ENCODE data around the gene SYNPO.

Gene SYNPO

DNA sequence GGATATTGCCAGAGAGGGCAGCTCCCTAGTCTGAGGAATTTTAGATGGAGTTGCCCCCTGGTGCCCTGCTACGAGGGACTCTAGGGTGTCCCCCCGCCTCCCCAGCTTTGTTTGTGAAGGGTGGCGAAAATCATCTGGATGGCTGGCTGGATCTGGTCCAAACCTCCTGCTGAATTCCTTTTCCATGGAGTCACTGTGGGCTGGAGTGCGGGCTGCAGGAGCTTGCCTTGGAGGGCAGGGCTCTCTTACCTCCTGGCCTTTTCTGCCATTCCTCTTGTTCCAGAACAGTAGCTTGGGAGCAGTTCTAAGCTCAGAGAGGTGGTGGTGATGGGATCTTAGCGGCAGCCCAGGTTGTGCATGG lies 2.1 kb downstream of the SYNPO start:
- no peak for DNase-seq (ENCODE audit: low read depth in 3 of 3)

DNA sequence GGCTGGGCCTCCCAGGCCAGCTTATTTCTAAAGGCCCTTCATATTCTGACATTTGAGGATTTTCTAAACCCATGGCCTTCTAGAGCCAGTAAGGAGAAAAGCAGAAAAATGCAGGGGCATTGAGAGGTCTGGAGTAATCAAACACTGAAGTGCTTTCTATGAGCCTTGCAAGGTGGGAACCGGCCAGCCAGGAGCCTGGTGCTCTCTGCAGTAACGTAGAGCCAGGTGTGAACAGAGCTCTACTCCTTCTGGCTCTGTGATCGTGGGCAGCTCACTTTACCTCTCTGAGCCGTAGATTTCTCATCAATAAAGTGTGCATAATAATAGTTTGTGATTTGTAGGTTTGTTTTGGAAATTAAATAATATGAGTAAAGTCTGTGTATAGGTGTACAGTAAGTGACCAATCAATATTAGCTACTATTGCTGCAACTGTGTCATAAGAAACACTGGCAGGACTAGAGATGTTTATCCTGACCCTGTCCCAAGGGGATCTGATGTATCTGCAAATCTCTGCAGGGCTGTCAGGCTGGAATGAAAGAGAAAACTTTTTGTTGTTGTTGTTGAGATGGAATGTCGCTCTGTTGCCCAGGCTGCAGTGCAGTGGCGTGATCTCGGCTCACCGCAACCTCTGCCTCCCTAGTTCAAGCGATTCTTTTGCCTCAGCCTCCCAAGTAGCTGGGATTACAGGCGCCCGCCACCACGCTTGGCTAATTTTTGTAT lies 2.7 kb downstream of the SYNPO start:
- no peak for DNase-seq (ENCODE audit: low read depth in 3 of 3)

DNA sequence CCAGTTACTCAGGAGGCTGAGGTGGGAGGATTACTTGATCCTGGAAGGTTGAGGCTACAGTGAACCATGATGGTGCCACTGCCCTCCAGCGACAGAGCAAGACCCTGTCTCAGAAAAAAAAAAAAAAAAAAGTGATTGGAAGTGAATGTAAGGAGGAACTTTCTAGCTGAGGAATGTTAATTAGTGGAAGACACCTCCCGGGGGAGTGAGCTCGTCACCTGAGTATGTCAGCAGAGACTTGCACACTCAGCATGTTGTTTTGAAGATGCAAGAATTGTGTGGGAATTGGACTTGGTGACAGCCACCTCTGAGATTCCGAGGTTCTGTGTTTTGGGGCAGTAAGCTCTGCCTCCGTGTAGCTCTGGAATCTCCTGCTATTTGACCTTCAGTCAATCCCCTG lies 3.6 kb downstream of the SYNPO start:
- DNase-seq (ENCODE audit: low read depth in 3 of 3) = no peak

DNA sequence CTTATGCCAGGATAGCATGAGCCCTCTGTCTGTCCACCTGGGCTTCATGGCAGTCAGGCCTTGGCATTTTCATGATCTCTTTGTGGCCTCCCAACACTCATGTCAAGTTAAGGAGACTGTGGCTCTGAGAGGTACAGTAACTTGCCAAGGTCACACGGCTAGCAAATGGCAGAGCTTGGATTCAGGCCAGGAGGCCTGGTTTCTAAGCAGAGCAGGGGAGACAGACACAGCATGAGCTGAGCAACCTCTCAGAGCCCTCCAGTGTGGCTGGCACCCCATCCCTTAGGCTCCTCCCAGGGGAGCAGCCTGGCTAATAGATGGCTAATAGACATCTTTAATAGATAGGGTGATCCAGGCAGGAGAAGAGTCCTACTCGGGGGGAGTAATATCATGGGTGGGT lies 4.1 kb downstream of the SYNPO start:
- no peak for DNase-seq (ENCODE audit: low read depth in 3 of 3)

DNA sequence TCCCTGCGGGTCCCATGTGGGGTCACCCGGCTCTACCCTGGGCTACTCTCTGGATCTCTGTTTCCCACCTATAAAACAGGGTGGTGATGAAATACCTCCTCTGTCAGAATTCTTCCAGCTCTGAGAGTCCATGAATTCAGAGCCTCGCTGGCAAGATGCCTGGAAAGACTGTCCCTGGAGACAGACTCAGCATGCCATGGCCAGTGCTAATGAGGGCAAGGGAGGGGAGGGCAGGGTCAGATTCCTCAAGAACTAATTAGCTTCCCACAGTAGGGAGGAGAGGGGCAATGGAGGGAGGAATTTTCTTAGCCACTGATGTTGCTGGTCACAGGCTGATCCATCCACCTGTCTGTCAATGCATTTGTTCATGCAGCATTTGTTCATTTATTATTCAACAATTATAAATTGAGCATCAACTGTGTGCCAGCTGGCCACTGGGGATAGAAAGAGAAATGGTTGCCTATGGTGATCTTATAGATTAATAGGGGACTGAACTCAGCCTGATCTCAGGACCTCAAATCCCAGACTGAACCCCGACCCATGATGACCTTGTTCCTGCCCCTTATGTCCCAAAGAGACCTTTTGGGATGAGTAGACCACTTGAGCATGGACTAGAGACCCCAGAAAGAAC lies 4.7 kb downstream of the SYNPO start:
- no peak for DNase-seq (ENCODE audit: low read depth in 3 of 3)

DNA sequence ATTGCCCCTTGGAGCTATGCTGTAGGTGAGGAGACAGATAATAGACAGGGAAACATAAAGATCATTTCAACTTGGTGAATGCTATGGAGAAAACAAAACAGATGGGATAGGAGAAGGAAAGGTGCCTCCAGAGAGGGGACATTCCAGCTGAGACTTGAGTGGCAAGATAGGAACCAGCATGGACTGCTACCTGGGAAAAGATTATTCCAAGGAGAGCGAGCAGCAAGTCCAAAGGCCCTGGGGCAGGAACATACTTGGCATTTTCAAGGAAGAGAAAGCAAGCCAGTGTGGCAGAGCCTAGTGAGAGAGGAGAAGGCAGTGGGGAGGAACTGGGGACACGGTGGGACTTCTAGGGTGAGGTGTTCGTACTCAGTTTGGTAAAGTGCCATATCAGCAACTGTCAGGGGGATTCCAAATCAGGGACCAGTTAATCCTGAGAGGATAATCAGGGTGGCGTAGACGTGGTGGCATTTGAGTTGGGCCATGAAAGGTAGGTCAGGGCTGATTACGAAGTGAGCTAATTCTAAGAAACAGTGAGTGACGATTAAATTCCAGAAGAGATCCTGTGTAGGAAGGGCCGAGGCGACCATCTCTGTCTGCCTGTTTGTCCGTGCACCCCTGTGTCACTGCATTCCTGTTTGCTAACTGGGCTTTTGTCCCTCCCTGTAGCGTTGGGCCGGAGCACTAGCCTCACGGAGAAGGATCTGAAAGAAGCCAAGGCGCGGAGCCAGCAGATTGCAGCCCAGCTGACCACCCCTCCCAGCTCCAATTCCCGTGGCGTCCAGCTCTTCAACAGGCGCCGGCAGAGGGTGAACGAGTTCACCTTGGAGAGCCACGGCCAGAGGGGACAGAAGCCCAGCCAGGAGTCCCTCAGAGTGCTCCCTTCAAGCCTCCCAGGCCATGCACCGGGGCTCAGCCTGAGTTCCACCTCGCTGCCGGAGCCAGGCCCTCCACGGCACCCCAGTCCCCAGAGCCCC lies 7.1 kb downstream of the SYNPO start:
- DNase-seq (ENCODE audit: low read depth in 3 of 3) = no peak

- DNase-seq (ENCODE audit: low read depth in 3 of 3) = no peak
These were observed 8.0 kb downstream of the SYNPO start for GRCh38 chr5:150648294-150649107.

DNA sequence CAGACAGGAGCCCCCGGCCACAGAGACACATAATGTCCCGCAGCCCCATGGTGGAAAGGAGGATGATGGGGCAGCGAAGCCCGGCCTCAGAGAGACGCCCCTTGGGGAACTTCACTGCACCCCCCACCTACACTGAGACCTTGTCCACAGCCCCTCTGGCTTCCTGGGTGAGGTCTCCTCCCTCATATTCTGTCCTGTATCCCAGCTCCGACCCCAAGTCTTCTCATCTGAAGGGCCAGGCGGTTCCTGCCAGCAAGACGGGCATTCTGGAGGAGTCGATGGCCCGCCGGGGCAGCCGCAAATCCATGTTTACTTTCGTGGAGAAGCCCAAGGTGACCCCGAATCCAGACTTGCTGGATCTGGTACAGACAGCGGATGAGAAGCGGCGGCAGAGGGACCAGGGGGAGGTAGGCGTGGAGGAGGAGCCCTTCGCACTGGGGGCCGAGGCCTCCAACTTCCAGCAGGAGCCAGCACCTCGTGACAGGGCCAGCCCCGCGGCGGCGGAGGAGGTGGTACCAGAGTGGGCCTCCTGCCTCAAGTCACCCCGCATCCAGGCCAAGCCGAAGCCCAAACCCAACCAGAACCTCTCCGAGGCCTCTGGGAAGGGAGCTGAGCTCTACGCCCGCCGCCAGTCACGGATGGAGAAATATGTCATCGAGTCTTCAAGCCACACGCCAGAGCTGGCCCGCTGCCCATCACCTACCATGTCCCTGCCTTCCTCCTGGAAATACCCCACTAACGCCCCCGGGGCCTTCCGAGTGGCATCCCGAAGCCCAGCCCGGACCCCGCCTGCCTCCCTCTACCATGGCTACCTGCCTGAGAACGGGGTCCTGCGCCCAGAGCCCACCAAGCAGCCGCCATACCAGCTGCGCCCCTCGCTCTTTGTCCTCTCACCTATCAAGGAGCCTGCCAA lies 8.9 kb downstream of the SYNPO start:
- DNase-seq (ENCODE audit: low read depth in 3 of 3) = no peak

- no peak for DNase-seq (ENCODE audit: low read depth in 3 of 3)
These were observed 9.9 kb downstream of the SYNPO start for GRCh38 chr5:150650021-150651006.

DNA sequence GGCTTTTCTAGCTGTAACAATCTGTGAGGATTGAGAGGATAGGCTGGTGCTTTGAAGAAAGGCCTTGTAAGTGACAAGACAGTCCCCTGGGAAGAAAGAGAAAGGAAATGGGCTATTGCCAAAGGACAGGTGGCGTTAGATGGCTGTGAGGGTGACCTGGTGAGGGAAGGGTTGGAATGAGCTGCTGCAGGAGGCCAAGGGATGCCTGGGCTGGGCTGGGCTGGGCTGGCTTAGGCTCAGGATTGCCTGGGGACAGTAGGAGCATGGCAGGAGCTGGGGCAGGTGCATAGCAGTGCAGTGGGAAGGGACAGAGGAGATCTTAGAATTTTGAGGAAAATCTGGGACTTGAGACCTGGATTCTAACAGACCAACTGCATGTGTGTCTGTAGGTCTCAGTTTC lies 10.9 kb downstream of the SYNPO start:
- DNase-seq (ENCODE audit: low read depth in 3 of 3) = no peak

- no peak for DNase-seq (ENCODE audit: low read depth in 3 of 3)
These were observed 11.6 kb downstream of the SYNPO start for GRCh38 chr5:150651924-150652671.

DNA sequence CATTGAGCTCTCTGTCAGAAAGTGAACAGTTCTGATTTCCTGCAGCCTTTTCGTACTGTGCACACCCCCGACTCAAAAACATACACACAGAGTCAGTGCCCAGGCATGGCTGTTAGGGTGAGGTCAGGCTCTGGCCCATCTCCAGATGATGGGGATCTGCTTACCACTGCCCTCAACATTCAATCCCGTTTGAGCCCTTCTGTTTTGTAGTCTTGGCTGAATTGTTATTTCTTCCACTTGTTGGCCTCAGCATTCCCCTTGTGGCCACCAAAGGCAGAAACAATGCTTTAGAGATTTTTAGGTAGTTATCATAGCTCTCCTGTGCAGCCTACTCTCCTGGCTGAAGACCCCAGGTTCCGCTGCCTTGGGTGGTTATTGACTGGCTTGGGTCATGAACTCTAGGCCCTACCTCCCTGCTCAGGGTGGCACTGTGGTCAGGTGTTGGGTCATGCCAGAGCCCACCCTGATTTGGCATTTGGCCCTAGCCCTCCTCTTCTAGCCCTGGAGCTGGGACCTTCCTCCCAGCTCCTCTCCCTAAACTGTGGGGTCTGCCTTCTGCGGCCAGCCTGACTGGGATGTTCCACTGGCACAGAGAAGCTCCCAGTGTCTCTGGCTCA lies 12.8 kb downstream of the SYNPO start:
- no peak for DNase-seq (ENCODE audit: low read depth in 3 of 3)

DNA sequence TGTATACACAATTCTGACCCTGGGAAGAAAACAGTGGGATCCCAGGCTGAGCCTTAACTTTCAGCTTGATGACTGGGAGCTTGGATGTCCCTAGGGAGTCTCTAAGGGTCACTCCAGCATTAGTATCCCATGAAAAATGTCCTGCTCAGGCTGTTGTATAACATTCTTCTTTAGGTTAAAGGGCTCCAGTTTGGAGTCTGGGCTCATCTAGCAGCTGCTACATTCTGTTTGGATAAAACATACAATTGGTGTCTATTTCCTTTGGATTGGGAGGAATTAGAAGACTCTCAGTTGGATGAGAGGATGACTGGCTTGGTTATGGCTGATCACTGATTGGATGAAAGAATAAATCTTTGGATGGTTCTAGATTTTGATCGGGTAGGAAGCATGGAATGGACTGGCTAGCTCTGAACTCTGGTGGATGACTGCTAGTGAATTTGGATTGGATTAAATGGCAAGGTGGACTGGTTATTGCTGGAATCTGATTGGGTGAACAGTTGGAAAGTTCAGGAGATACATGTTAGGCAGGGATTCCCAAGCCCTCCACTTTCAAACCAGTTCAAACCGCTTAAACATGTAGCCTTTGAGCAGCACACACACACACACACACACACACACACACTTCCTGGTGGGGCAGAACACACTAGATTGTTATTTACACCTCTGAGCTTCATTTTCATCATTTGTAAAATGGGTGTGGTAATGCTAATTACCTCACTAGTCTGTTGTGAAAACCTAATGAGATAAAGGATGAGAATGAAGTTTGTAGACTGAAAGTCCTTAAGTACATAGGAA lies 13.5 kb downstream of the SYNPO start:
- DNase-seq (ENCODE audit: low read depth in 3 of 3) = no peak

GRCh38 chr5:150655221-150655620 lies 14.8 kb downstream of the SYNPO start:
- DNase-seq (ENCODE audit: low read depth in 3 of 3) = no peak

GRCh38 chr5:150656191-150657132 lies 16.0 kb downstream of the SYNPO start:
- peak; percentile 48 to 60 (median 54) for DNase-seq (ENCODE audit: low read depth in 3 of 3)

- no peak for DNase-seq (ENCODE audit: low read depth in 3 of 3)
These were observed 17.7 kb downstream of the SYNPO start for GRCh38 chr5:150658121-150658520.

Data from stimulated activated CD4-positive, alpha-beta T cell treated with anti-CD3 and anti-CD28 coated beads, TNF-alpha, amount 100 ng/mL, for 4 hours (primary cell).